Natural killer cell (primary cell): ENCODE results near the gene PHF20. TPM values are rescaled to one million over a fixed set of nuclear protein-coding genes. Genes with fewer than 3 reads are reported as not detected.
"Not testable (repeated sequence)": the region's sequence is repeated elsewhere in the genome, so short reads cannot be mapped to it uniquely, and the experiment has no call there.

Experiments
- ATAC-seq, 3 donors: fragments of 150-1000 bp in 2 of 3; fragments of 200-7000 bp in 1 of 3; cut with Tn5 transposase; 1 replicate in 1 of 3; 2 replicates in 2 of 3; pipeline ENCODE4 v1.10.0; 2021; ENCODE audit warnings: mild to moderate bottlenecking in 2 of 3, moderate library complexity in 2 of 3
- DNase-seq, 2 donors: peaks; one replicate each; pipeline versions ENCODE4 v3.0.0 to v3.0.0-alpha.2; 2013 to 2021; ENCODE audit warnings: mixed read lengths in 1 of 2
- H3K27ac ChIP-seq: one replicate; pipeline ENCODE4 v1.5.1; 2013; ENCODE audit warnings: mild to moderate bottlenecking, low read length
- H3K27me3 ChIP-seq: one replicate; pipeline ENCODE4 v1.6.1; 2013; ENCODE audit warnings: low read length; ENCODE audit not compliant: control insufficient read depth, insufficient read depth
- H3K36me3 ChIP-seq: one replicate; pipeline ENCODE4 v1.6.1; 2013; ENCODE audit warnings: low read length; ENCODE audit not compliant: control insufficient read depth, insufficient read depth
- H3K4me1 ChIP-seq: one replicate; pipeline ENCODE4 v1.6.1; 2013; ENCODE audit warnings: low read length; ENCODE audit not compliant: control insufficient read depth, insufficient read depth
- H3K4me3 ChIP-seq: one replicate; pipeline ENCODE4 v1.5.1; 2013; ENCODE audit warnings: low read length
- H3K9me3 ChIP-seq: one replicate; pipeline ENCODE4 v1.6.1; 2013; ENCODE audit warnings: low read length; ENCODE audit not compliant: control insufficient read depth, insufficient read depth
- H3K27ac Mint-ChIP-seq, 2 donors: one replicate each; pipeline ENCODE4 v1.8.0; 2022; ENCODE audit warnings: mild to moderate bottlenecking in 2 of 2, mixed read lengths in 2 of 2, moderate library complexity in 1 of 2
- H3K27me3 Mint-ChIP-seq, 2 donors: one replicate each; pipeline ENCODE4 v1.8.0; 2022; ENCODE audit warnings: low read depth in 2 of 2, mixed read lengths in 2 of 2
- H3K36me3 Mint-ChIP-seq: one replicate; pipeline ENCODE4 v1.8.0; 2022; ENCODE audit warnings: mixed read lengths
- H3K4me1 Mint-ChIP-seq, 2 donors: one replicate each; pipeline ENCODE4 v1.8.0; 2022; ENCODE audit warnings: mixed read lengths in 2 of 2
- H3K4me3 Mint-ChIP-seq: one replicate; pipeline ENCODE4 v1.8.0; 2022; ENCODE audit warnings: mild to moderate bottlenecking, moderate library complexity, mixed read lengths
- H3K9me3 Mint-ChIP-seq, 2 donors: one replicate each; pipeline ENCODE4 v1.8.0; 2022; ENCODE audit warnings: mixed read lengths in 2 of 2
- CTCF ChIP-seq: fragments of 200-600 bp; IDR thresholded peaks from one replicate; pipeline ENCODE4 v1.8.0; 2022; ENCODE audit warnings: antibody characterized with exemption
- WGBS: methylation state at CpG from one replicate; pipeline ENCODE4 v1.1.7; 2013; ENCODE audit warnings: missing lambda C conversion rate; ENCODE audit not compliant: insufficient coverage; 5-methylcytosine and 5-hydroxymethylcytosine counted together
- intact Hi-C: fragments of 100-400 bp; cut with micrococcal nuclease; formaldehyde crosslinking; loops from one replicate; pipeline ENCODE4 v1.14.2; 2022
- total RNA-seq, 4 donors: library from RNA; stranded (reverse); fragments of 120-200 nt in 1 of 4; gene quantifications; one replicate each; pipeline versions ENCODE4 v1.2.3 to v1.2.4, GENCODE V29; 2013 to 2022

The PHF20 gene
- total RNA-seq, 3 donors from 2014 or later (not counting 1 experiment from before 2014, with no cell fraction given): 151 to 165 (median 161) TPM

- peaks cover 9 to 18% of the 10 kb centered on the region in 2 donors for H3K4me1 Mint-ChIP-seq
- no peaks in the 10 kb centered on the region for H3K36me3 Mint-ChIP-seq
- ATAC-seq (no peak), DNase-seq (no peak)
- no peak overlapping the region for H3K4me3 ChIP-seq
- H3K9me3 Mint-ChIP-seq: no peaks in the 10 kb centered on the region
- H3K27me3 Mint-ChIP-seq: no peaks in the 10 kb centered on the region
- H3K27ac ChIP-seq: no peak overlapping the region
- intact Hi-C loops: no loop called here
- H3K9me3 ChIP-seq: no peaks in the 10 kb centered on the region
- 100% methylated on average over 2 of the region's 3 CpGs for WGBS
- no peak for TF ChIP-seq CTCF
- no peak overlapping the region for H3K4me3 Mint-ChIP-seq
- H3K27me3 ChIP-seq: no peaks in the 10 kb centered on the region
- peaks cover 21% of the 10 kb centered on the region for H3K36me3 ChIP-seq
- no peaks in the 10 kb centered on the region for H3K4me1 ChIP-seq
- H3K27ac Mint-ChIP-seq: no peak overlapping the region
Measured at GRCh38 chr20:35899064-35899463, 127.2 kb downstream of the PHF20 start.

GRCh38 chr20:35901230-35901629 lies 129.4 kb downstream of the PHF20 start:
- H3K4me1 Mint-ChIP-seq: peaks cover 3 to 14% of the 10 kb centered on the region in 2 donors
- H3K36me3 Mint-ChIP-seq, H3K4me3 ChIP-seq, H3K4me3 Mint-ChIP-seq, H3K27me3 Mint-ChIP-seq, intact Hi-C loops, DNase-seq, H3K4me1 ChIP-seq, H3K27ac Mint-ChIP-seq, H3K27ac ChIP-seq, H3K9me3 Mint-ChIP-seq, H3K9me3 ChIP-seq, ATAC-seq, H3K27me3 ChIP-seq: not testable (repeated sequence)
- peaks cover 25% of the 10 kb centered on the region for H3K36me3 ChIP-seq
- WGBS: 96% methylated on average over 4 of the region's 4 CpGs

GRCh38 chr20:35901678-35902544 lies 130.1 kb downstream of the PHF20 start:
- intact Hi-C loops: no loop called here
- Histone ChIP-seq H3K27ac (no peak overlapping the region), H3K4me3 (no peak overlapping the region), H3K36me3 (peaks cover 32% of the 10 kb centered on the region), H3K27me3 (no peaks in the 10 kb centered on the region), H3K4me1 (no peaks in the 10 kb centered on the region), H3K9me3 (no peaks in the 10 kb centered on the region)
- Mint-ChIP-seq H3K27ac (peak overlapping the region in 1 of 2 donors; percentile 24), H3K4me3 (no peak overlapping the region), H3K36me3 (no peaks in the 10 kb centered on the region), H3K4me1 (peaks cover 7 to 19% of the 10 kb centered on the region in 2 donors), H3K9me3 (no peaks in the 10 kb centered on the region), H3K27me3 (no peaks in the 10 kb centered on the region)
- 88% methylated on average over 2 of the region's 4 CpGs for WGBS
- no peak for TF ChIP-seq CTCF
- DNase-seq: no peak
- no peak for ATAC-seq

GRCh38 chr20:35902545-35902941 lies 130.7 kb downstream of the PHF20 start:
- H3K27ac ChIP-seq: no peak overlapping the region

More at GRCh38 chr20:35902545-35902941, 130.7 kb downstream of the PHF20 start:
- H3K4me3 ChIP-seq: no peak overlapping the region
- 100% methylated on average over 3 of the region's 3 CpGs for WGBS
- no peak for ATAC-seq
- no peak for TF ChIP-seq CTCF
- intact Hi-C loops: no loop called here
- Mint-ChIP-seq H3K27ac (peak overlapping the region in 1 of 2 donors; percentile 48), H3K27me3 (no peaks in the 10 kb centered on the region), H3K9me3 (no peaks in the 10 kb centered on the region), H3K4me3 (no peak overlapping the region), H3K36me3 (no peaks in the 10 kb centered on the region), H3K4me1 (peaks cover 7 to 19% of the 10 kb centered on the region in 2 donors)
- H3K36me3 ChIP-seq: peaks cover 32% of the 10 kb centered on the region
- no peak for DNase-seq
- no peaks in the 10 kb centered on the region for H3K27me3 ChIP-seq
- no peaks in the 10 kb centered on the region for H3K9me3 ChIP-seq
- H3K4me1 ChIP-seq: no peaks in the 10 kb centered on the region
